ENCODE results near the gene SLC39A11.

SLC39A11 gene

GRCh38 chr17:72862276-72862999, 230.1 kb downstream of the SLC39A11 start:
- ChIA-PET CTCF (interaction anchor here (0.7 kb wide), 1 partner anchor 152 kb away, joined by 3 read pairs; no protein-coding TSS in a partner anchor), POLR2A (no interaction called here)
- H3K4me3 ChIP-seq (ENCODE audit: low read depth, low read length) = no peak overlapping the region
- DNase-seq (ENCODE audit: low read depth, low spot score) = no peak
- TF ChIP-seq CTCF (IDR thresholded peaks at IDR 0.05; ENCODE audit: insufficient read depth, low read length, missing control alignments) = no peak

GRCh38 chr17:72861811-72862210, 230.7 kb downstream of the SLC39A11 start:
- no peak overlapping the region for H3K4me3 ChIP-seq (ENCODE audit: low read depth, low read length)
- TF ChIP-seq CTCF (IDR thresholded peaks at IDR 0.05; ENCODE audit: insufficient read depth, low read length, missing control alignments) = no peak
- CTCF ChIA-PET = no interaction called here
- DNase-seq (ENCODE audit: low read depth, low spot score) = no peak
- POLR2A ChIA-PET = no interaction called here

- POLR2A ChIA-PET = no interaction called here
- no peak for TF ChIP-seq CTCF (IDR thresholded peaks at IDR 0.05; ENCODE audit: insufficient read depth, low read length, missing control alignments)
- H3K4me3 ChIP-seq (ENCODE audit: low read depth, low read length) = no peak overlapping the region
- no peak for DNase-seq (ENCODE audit: low read depth, low spot score)
- CTCF ChIA-PET = no interaction called here
Measured at GRCh38 chr17:72860778-72861177, 231.7 kb downstream of the SLC39A11 start.

GRCh38 chr17:72858826-72859495, 233.5 kb downstream of the SLC39A11 start:
- ChIA-PET POLR2A (no interaction called here), CTCF (interaction anchor here (1.2 kb wide), 1 partner anchor 396 kb away, joined by 3 read pairs; no protein-coding TSS in a partner anchor)
- H3K4me3 ChIP-seq (ENCODE audit: low read depth, low read length) = no peak overlapping the region
- TF ChIP-seq CTCF (IDR thresholded peaks at IDR 0.05; ENCODE audit: insufficient read depth, low read length, missing control alignments) = no peak
- no peak for DNase-seq (ENCODE audit: low read depth, low spot score)

GRCh38 chr17:72853440-72854415, 238.8 kb downstream of the SLC39A11 start:
- DNase-seq (ENCODE audit: low read depth, low spot score) = no peak
- POLR2A ChIA-PET = no interaction called here
- H3K4me3 ChIP-seq (ENCODE audit: low read depth, low read length) = no peak overlapping the region
- CTCF ChIA-PET = no interaction called here
- no peak for TF ChIP-seq CTCF (IDR thresholded peaks at IDR 0.05; ENCODE audit: insufficient read depth, low read length, missing control alignments)

All from AG04449 (cell line).